Measurements from ENCODE around the gene CHD3. TPM values are rescaled to one million over a fixed set of nuclear protein-coding genes. Genes with fewer than 3 reads are reported as not detected.

Gene CHD3
- total RNA-seq, 1 donor from 2014 or later, result 102 TPM

- H3K36me3 ChIP-seq, result peaks cover 56% of the 10 kb centered on the region in 2 donors
- no peaks in the 10 kb centered on the region for H3K9me3 ChIP-seq
- DNase-seq (ENCODE audit: low spot score in 2 of 2), result no peak
Observed at GRCh38 chr17:7910711-7911110, 22.1 kb downstream of the CHD3 start.

GRCh38 chr17:7911116-7911515 lies 22.5 kb downstream of the CHD3 start:
- intact Hi-C loops (cut with DNase I), result loop anchor here (5.0 kb wide), 1 partner anchor 146 kb away; no protein-coding TSS in a partner anchor
- Histone ChIP-seq H3K4me1 (peaks cover 6% of the 10 kb centered on the region in 2 donors), H3K36me3 (peaks cover 52% of the 10 kb centered on the region in 2 donors), H3K4me3 (no peak overlapping the region), H3K27me3 (no peaks in the 10 kb centered on the region), H3K27ac (no peak overlapping the region), H3K9me3 (no peaks in the 10 kb centered on the region)
- no peak for TF ChIP-seq CTCF (IDR thresholded peaks at IDR 0.05)
- no peak for DNase-seq (ENCODE audit: low spot score in 2 of 2)

More at GRCh38 chr17:7910711-7911110, 22.1 kb downstream of the CHD3 start:
- Histone ChIP-seq H3K4me3 (no peak overlapping the region), H3K4me1 (peaks cover 6% of the 10 kb centered on the region in 2 donors), H3K27me3 (no peaks in the 10 kb centered on the region), H3K27ac (no peak overlapping the region)
- no peak for TF ChIP-seq CTCF (IDR thresholded peaks at IDR 0.05)
- intact Hi-C loops (cut with DNase I), result loop anchor here (5.0 kb wide), 1 partner anchor 147 kb away; no protein-coding TSS in a partner anchor

GRCh38 chr17:7912927-7913524 lies 24.4 kb downstream of the CHD3 start:
- no peaks in the 10 kb centered on the region for H3K9me3 ChIP-seq
- DNase-seq (ENCODE audit: low spot score in 2 of 2), result no peak
- no peaks in the 10 kb centered on the region for H3K27me3 ChIP-seq
- peak; percentile 63 to 72 (median 66) for TF ChIP-seq CTCF (IDR thresholded peaks at IDR 0.05)
- no peak overlapping the region for H3K27ac ChIP-seq
- H3K4me1 ChIP-seq, result peaks cover 6 to 11% of the 10 kb centered on the region in 2 donors
- intact Hi-C loops (cut with DNase I), result loop anchor here (1.0 to 5.0 kb wide), 2 partner anchors 77 to 144 kb away; no protein-coding TSS in a partner anchor
- peaks cover 33% of the 10 kb centered on the region in 2 donors for H3K36me3 ChIP-seq
- no peak overlapping the region for H3K4me3 ChIP-seq

- H3K4me3 ChIP-seq, result peak overlapping the region; percentile 53 to 65
- no peak for TF ChIP-seq CTCF (IDR thresholded peaks at IDR 0.05)
- peaks cover 11 to 14% of the 10 kb centered on the region in 2 donors for H3K36me3 ChIP-seq
- intact Hi-C loops (cut with DNase I), result loop anchor here (2.0 to 5.0 kb wide), 3 partner anchors 26 to 307 kb away; partner anchors contain the start of genes CHD3 and NAA38
- peak in 1 of 2 donors; percentile 71 for DNase-seq (ENCODE audit: low spot score in 2 of 2)
- H3K27me3 ChIP-seq, result no peaks in the 10 kb centered on the region
- peak overlapping the region; percentile 92 to 97 for H3K27ac ChIP-seq
- peaks cover 6 to 11% of the 10 kb centered on the region in 2 donors for H3K4me1 ChIP-seq
- no peaks in the 10 kb centered on the region for H3K9me3 ChIP-seq
Observed at GRCh38 chr17:7915179-7915610, 26.6 kb downstream of the CHD3 start.

- H3K9me3 ChIP-seq, result no peaks in the 10 kb centered on the region
- no peak for TF ChIP-seq CTCF (IDR thresholded peaks at IDR 0.05)
- intact Hi-C loops (cut with DNase I), result loop anchor here (1.0 to 5.0 kb wide), 4 partner anchors 16 to 307 kb away; partner anchors contain the start of genes CHD3, NAA38 and TRAPPC1
Observed at GRCh38 chr17:7915611-7916384, 27.2 kb downstream of the CHD3 start, which contains the start of gene RNF227. TSS of gene RNF227 (minus strand) at chr17:7916289. CDS start at chr17:7916195, 94 bp downstream.

More at GRCh38 chr17:7915611-7916384, 27.2 kb downstream of the CHD3 start, which contains the start of gene RNF227:
- Histone ChIP-seq H3K27ac (peak within 1 kb of the TSS; percentile 92 to 97), H3K4me1 (peaks cover 6 to 11% of the 10 kb centered on the region in 2 donors), H3K27me3 (no peaks in the 10 kb centered on the region), H3K36me3 (peaks cover 5 to 8% of the 10 kb centered on the region in 2 donors), H3K4me3 (peak within 1 kb of the TSS; percentile 53 to 65)
- DNase-seq (ENCODE audit: low spot score in 2 of 2), result peak; percentile 60 to 95
